HEK293 (cell line): Measurements from ENCODE around the gene SAP25.

Experiments
- CTCF ChIA-PET: fragments of 350-600 bp; formaldehyde crosslinking; extraction: SDS; loops from one replicate; lab custom pipeline; 2021; ENCODE audit warnings: antibody characterized with exemption; lab: Yijun Ruan, JAX
- POLR2A ChIA-PET: fragments of 300-600 bp; formaldehyde crosslinking; extraction: SDS; loops from one replicate; lab custom pipeline; 2020; ENCODE audit warnings: antibody characterized with exemption, inconsistent platforms; lab: Yijun Ruan, JAX
- H3K27ac ChIP-seq: fragments of 200-500 bp; sonication (Bioruptor generic); 2 replicates; pipeline ENCODE4 v1.5.1; 2014; ENCODE audit warnings: low read depth, low read length, control low read depth, inconsistent platforms; ENCODE audit errors: extremely low read depth
- H3K36me3 ChIP-seq, 2 experiments: fragments of 200-500 bp in 1 of 2; sonication (Bioruptor generic) in 1 of 2; 1 replicate in 1 of 2; 2 replicates in 1 of 2; pipeline ENCODE4 v1.5.1; 2014 to 2017; ENCODE audit warnings: inconsistent platforms in 2 of 2, low read length in 2 of 2; ENCODE audit not compliant: control insufficient read depth in 2 of 2, insufficient read depth in 1 of 2
- H3K4me1 ChIP-seq: fragments of 200-500 bp; sonication (Bioruptor generic); 2 replicates; pipeline ENCODE4 v1.5.1; 2014; ENCODE audit warnings: mild to moderate bottlenecking, low read length, inconsistent platforms; ENCODE audit not compliant: control insufficient read depth, insufficient read depth
- H3K4me3 ChIP-seq: 2 replicates; pipeline ENCODE4 v1.5.1; 2011; ENCODE audit warnings: low read depth, mild to moderate bottlenecking, control low read depth, low read length, moderate library complexity
- H3K9me3 ChIP-seq: fragments of 200-500 bp; sonication (Bioruptor generic); 2 replicates; pipeline ENCODE4 v1.5.1; 2014; ENCODE audit warnings: low read depth, low read length, inconsistent platforms; ENCODE audit not compliant: control insufficient read depth, insufficient read depth
- BCL6B ChIP-seq: fragments of 450-650 bp; formaldehyde crosslinking; IDR thresholded peaks from 2 replicates; pipeline ENCODE4 v1.5.1; 2017; ENCODE audit warnings: missing biosample characterization, missing genetic modification characterization
- HOXD13 ChIP-seq: sonication (generic); formaldehyde crosslinking; IDR thresholded peaks from 2 replicates; pipeline ENCODE4 v1.8.0; 2022; ENCODE audit warnings: missing genetic modification reagents, borderline replicate concordance
- IKZF3 ChIP-seq: fragments of 450-650 bp; IDR thresholded peaks from 2 replicates; pipeline ENCODE4 v1.5.0; 2018; ENCODE audit warnings: missing biosample characterization, mild to moderate bottlenecking, missing genetic modification characterization, moderate library complexity
- SP2 ChIP-seq: fragments of 450-650 bp; formaldehyde crosslinking; IDR thresholded peaks from 2 replicates; pipeline ENCODE4 v1.5.1; 2016; ENCODE audit warnings: missing biosample characterization, missing genetic modification characterization
- ZBTB49 ChIP-seq: fragments of 450-650 bp; formaldehyde crosslinking; IDR thresholded peaks from 2 replicates; pipeline ENCODE4 v1.5.1; 2016; ENCODE audit warnings: missing biosample characterization, missing genetic modification characterization, low read depth
- ZFHX2 ChIP-seq: fragments of 450-650 bp; formaldehyde crosslinking; conservative IDR thresholded peaks from 2 replicates; pipeline ENCODE4 v1.5.1; 2016; ENCODE audit warnings: missing biosample characterization, missing genetic modification characterization
- ZIC2 ChIP-seq: fragments of 450-650 bp; formaldehyde crosslinking; IDR thresholded peaks from 2 replicates; pipeline ENCODE4 v1.5.1; 2016; ENCODE audit warnings: missing biosample characterization, missing genetic modification characterization
- ZNF169 ChIP-seq: fragments of 450-650 bp; formaldehyde crosslinking; IDR thresholded peaks from 2 replicates; pipeline ENCODE4 v1.5.1; 2016; ENCODE audit warnings: missing biosample characterization, missing genetic modification characterization
- ZNF18 ChIP-seq: fragments of 450-650 bp; formaldehyde crosslinking; IDR thresholded peaks from 2 replicates; pipeline ENCODE4 v1.5.1; 2016; ENCODE audit warnings: missing biosample characterization, missing genetic modification characterization
- ZNF2 ChIP-seq: fragments of 450-650 bp; formaldehyde crosslinking; IDR thresholded peaks from 2 replicates; pipeline ENCODE4 v1.5.1; 2016; ENCODE audit warnings: missing biosample characterization, missing genetic modification characterization
- ZNF514 ChIP-seq: fragments of 450-650 bp; formaldehyde crosslinking; IDR thresholded peaks from 2 replicates; pipeline ENCODE4 v1.5.1; 2016; ENCODE audit warnings: missing biosample characterization, missing genetic modification characterization
- ZNF518A ChIP-seq: fragments of 450-650 bp; formaldehyde crosslinking; conservative IDR thresholded peaks from 2 replicates; pipeline ENCODE4 v1.5.1; 2016; ENCODE audit warnings: low read depth, missing biosample characterization, missing genetic modification characterization
- ZNF529 ChIP-seq: fragments of 450-650 bp; formaldehyde crosslinking; IDR thresholded peaks from 2 replicates; pipeline ENCODE4 v1.5.1; 2017; ENCODE audit warnings: missing genetic modification characterization, missing biosample characterization; ENCODE audit not compliant: insufficient replicate concordance
- ZNF549 ChIP-seq: fragments of 450-650 bp; IDR thresholded peaks from 2 replicates; pipeline ENCODE4 v1.5.1; 2018; ENCODE audit warnings: missing biosample characterization, missing genetic modification characterization, mild to moderate bottlenecking, inconsistent platforms, moderate library complexity
- ZNF654 ChIP-seq: fragments of 450-650 bp; formaldehyde crosslinking; IDR thresholded peaks from 2 replicates; pipeline ENCODE4 v1.5.1; 2016; ENCODE audit warnings: low read depth, missing biosample characterization, missing genetic modification characterization
- ZNF830 ChIP-seq: fragments of 450-650 bp; IDR thresholded peaks from 2 replicates; pipeline ENCODE4 v1.5.0; 2018; ENCODE audit warnings: missing biosample characterization, missing genetic modification characterization, low read depth, mild to moderate bottlenecking, moderate library complexity
- TF ChIP-seq, protein P1 (sequence below): fragments of 450-650 bp; formaldehyde crosslinking; IDR thresholded peaks from 2 replicates; pipeline ENCODE4 v1.5.0; 2017; ENCODE audit warnings: missing biosample characterization, missing genetic modification characterization, borderline replicate concordance

The SAP25 gene

DNA sequence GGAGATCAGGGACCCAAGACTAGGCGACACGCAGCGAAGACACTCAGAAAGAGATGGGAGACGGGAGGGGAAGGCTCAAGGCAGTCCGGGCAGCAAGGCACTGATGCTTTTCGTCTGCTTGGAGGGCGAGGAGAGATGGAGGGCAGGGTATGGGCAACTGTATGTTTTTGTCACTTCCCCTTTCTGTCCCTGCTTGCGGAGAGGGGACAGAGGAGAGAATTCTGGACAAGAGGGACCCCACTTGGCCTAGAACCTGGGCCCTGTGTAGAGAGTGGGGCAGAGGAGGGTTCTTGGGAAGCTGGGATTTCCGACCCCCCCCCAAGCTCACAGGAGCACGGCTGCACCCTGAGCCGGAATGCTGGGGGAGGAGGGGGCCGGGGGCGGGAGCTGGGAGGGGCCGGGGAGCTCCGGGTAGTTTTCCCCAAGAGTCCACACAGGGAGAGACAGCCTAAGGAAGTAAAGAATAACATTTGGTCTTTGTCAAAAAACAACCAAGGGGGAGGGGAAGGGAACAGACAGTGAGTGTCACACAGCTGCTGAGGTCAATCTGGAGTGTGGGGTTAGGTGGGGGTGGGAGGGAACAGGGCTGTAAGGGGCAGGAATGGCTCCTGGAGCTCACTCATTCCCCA lies 10.5 kb upstream of the SAP25 start (continued):
- TF ChIP-seq, protein P1, sequence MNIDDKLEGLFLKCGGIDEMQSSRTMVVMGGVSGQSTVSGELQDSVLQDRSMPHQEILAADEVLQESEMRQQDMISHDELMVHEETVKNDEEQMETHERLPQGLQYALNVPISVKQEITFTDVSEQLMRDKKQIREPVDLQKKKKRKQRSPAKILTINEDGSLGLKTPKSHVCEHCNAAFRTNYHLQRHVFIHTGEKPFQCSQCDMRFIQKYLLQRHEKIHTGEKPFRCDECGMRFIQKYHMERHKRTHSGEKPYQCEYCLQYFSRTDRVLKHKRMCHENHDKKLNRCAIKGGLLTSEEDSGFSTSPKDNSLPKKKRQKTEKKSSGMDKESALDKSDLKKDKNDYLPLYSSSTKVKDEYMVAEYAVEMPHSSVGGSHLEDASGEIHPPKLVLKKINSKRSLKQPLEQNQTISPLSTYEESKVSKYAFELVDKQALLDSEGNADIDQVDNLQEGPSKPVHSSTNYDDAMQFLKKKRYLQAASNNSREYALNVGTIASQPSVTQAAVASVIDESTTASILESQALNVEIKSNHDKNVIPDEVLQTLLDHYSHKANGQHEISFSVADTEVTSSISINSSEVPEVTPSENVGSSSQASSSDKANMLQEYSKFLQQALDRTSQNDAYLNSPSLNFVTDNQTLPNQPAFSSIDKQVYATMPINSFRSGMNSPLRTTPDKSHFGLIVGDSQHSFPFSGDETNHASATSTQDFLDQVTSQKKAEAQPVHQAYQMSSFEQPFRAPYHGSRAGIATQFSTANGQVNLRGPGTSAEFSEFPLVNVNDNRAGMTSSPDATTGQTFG (tag by site-specific recombination): no peak

- Histone ChIP-seq H3K4me3 (no peak overlapping the region), H3K4me1 (peaks cover 12% of the 10 kb centered on the region), H3K36me3 (peaks cover 6 to 34% of the 10 kb centered on the region in 2 experiments; a peak in 2 of 3 replicates), H3K9me3 (no peaks in the 10 kb centered on the region)
- TF ChIP-seq ZNF514 (tag by site-specific recombination): no peak
- no peak for TF ChIP-seq ZBTB49 (tag by site-specific recombination)
- TF ChIP-seq IKZF3 (tag by site-specific recombination): no peak
- TF ChIP-seq ZFHX2 (tag by site-specific recombination): peak; percentile 28; the same call in 1 of the 2 replicates
- TF ChIP-seq ZNF169 (tag by site-specific recombination): no peak
- TF ChIP-seq ZIC2 (tag by site-specific recombination): peak; percentile 8; the same call in 1 of the 2 replicates
- TF ChIP-seq HOXD13 (CRISPR knock-in tag): no peak
- peak; percentile 5; the same call in 1 of the 2 replicates for TF ChIP-seq SP2
- no peak for TF ChIP-seq ZNF654 (tag by site-specific recombination)
- TF ChIP-seq ZNF18: no peak
- no peak for TF ChIP-seq BCL6B (tag by site-specific recombination)
- TF ChIP-seq, all 188 proteins: peak for 3
- ChIA-PET POLR2A (interaction anchor here (2.3 to 3.7 kb wide), 3 partner anchors 14 to 34 kb away, joined by 6 to 91 read pairs (median 41); partner anchors contain the start of gene MOSPD3), CTCF (interaction anchor here (0.8 to 4.2 kb wide), 2 partner anchors 108 to 133 kb away, joined by 3 to 25 read pairs; no protein-coding TSS in a partner anchor)
- no peak overlapping the region for H3K27ac ChIP-seq
These were observed 9.7 kb upstream of the SAP25 start for GRCh38 chr7:100583132-100584053.

- no peak overlapping the region for H3K27ac ChIP-seq
- TF ChIP-seq ZNF830 (tag by site-specific recombination): no peak
- TF ChIP-seq ZNF549 (tag by site-specific recombination): no peak
- no peak for TF ChIP-seq ZNF518A (tag by site-specific recombination)
- TF ChIP-seq ZNF2 (tag by site-specific recombination): no peak
- TF ChIP-seq ZNF529 (tag by site-specific recombination): no peak
These were observed 8.9 kb upstream of the SAP25 start for GRCh38 chr7:100582650-100583049.

More at GRCh38 chr7:100582650-100583049, 8.9 kb upstream of the SAP25 start:
- POLR2A ChIA-PET: no interaction called here
- no peak overlapping the region for H3K4me3 ChIP-seq
- H3K36me3 ChIP-seq: peaks cover 6 to 40% of the 10 kb centered on the region in 2 experiments; a peak in 2 of 3 replicates
- peaks cover 12% of the 10 kb centered on the region for H3K4me1 ChIP-seq
- CTCF ChIA-PET: interaction anchor here (0.8 kb wide), 2 partner anchors 114 to 132 kb away, joined by 3 read pairs; no protein-coding TSS in a partner anchor
- no peaks in the 10 kb centered on the region for H3K9me3 ChIP-seq
